ENCODE measurements around the gene RPS10.
"Not testable (repeated sequence)": the region's sequence is repeated elsewhere in the genome, so short reads cannot be mapped to it uniquely, and the experiment has no call there.

The RPS10 gene

DNA sequence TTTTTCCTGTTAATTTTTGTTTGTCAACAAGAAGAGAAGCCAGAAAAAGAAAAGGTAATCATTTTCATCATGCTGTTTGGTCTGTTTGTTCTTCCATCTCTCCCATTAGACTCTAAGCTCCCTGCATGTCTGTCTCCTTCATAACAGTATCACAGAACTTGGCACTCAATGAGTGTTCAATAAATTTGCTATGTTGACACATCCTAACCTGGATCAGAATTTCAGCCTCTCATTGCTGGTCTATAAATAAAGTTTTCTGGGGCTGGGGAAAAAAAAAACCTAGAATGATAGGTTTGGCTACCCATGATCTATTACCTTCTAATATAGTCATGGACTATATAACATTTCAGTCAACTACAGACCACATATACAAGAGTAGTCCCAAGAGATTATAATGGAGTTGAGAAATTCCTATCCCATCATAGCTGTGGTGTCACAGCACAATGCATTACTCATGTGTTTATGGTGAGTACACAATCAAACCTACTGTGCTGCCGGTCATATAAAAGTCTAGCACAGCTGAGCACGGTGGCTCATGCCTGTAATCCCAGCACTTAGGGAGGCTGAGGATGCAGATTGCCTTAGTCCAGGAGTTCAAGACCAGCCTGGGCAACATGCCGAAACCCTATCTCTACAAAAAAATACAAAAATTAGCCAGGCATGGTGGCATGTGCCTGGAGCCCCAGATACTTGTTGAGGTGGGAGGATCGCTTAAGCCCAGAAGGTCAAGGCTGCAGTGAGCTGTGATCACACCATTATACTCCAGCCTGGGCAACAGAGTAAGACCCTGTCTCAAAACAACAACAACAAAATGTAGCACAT, 39.3 kb downstream of the RPS10 start:
- no peak overlapping the region for H3K27ac Mint-ChIP-seq (ENCODE audit: low read depth)

DNA sequence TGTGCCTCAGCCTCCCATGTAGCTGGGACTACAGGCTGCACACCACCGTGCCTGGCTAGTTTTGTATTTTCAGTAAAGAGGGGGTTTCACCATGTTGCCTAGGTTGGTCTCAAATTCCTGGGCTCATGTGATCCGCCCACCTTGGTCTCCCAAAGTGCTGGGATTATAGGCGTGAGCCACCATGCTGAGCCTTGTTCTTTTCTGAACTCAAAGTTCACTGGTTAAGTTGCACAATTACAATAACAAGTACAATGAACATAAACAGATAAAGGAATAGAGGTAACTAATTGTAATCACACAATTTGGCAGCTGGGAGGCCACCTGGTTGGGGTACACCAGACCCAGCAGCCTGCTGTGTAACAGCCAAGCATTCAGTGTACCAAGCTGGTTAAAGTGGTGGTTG, 40.1 kb downstream of the RPS10 start:
- H3K9me3 Mint-ChIP-seq: no peaks in the 10 kb centered on the region
- no peak for ATAC-seq (replicated peaks; ENCODE audit: extremely low read depth, poor library complexity, severe bottlenecking)
- no peak for DNase-seq (ENCODE audit: low spot score in 2 of 2)
- H3K4me3 Mint-ChIP-seq: no peak overlapping the region
- no peak overlapping the region for H3K27ac Mint-ChIP-seq (ENCODE audit: low read depth)
- no peaks in the 10 kb centered on the region for H3K27me3 Mint-ChIP-seq
- peaks cover 16% of the 10 kb centered on the region for H3K4me1 Mint-ChIP-seq
- H3K36me3 Mint-ChIP-seq (ENCODE audit: insufficient read depth): peaks cover 7% of the 10 kb centered on the region

More for the DNA sequence above, 39.3 kb downstream of the RPS10 start:
- H3K4me3 Mint-ChIP-seq: no peak overlapping the region
- no peaks in the 10 kb centered on the region for H3K27me3 Mint-ChIP-seq
- peaks cover 7% of the 10 kb centered on the region for H3K36me3 Mint-ChIP-seq (ENCODE audit: insufficient read depth)
- DNase-seq (ENCODE audit: low spot score in 2 of 2) (no peak), ATAC-seq (replicated peaks; ENCODE audit: extremely low read depth, poor library complexity, severe bottlenecking) (no peak)
- H3K9me3 Mint-ChIP-seq: no peaks in the 10 kb centered on the region
- peaks cover 12% of the 10 kb centered on the region for H3K4me1 Mint-ChIP-seq

DNA sequence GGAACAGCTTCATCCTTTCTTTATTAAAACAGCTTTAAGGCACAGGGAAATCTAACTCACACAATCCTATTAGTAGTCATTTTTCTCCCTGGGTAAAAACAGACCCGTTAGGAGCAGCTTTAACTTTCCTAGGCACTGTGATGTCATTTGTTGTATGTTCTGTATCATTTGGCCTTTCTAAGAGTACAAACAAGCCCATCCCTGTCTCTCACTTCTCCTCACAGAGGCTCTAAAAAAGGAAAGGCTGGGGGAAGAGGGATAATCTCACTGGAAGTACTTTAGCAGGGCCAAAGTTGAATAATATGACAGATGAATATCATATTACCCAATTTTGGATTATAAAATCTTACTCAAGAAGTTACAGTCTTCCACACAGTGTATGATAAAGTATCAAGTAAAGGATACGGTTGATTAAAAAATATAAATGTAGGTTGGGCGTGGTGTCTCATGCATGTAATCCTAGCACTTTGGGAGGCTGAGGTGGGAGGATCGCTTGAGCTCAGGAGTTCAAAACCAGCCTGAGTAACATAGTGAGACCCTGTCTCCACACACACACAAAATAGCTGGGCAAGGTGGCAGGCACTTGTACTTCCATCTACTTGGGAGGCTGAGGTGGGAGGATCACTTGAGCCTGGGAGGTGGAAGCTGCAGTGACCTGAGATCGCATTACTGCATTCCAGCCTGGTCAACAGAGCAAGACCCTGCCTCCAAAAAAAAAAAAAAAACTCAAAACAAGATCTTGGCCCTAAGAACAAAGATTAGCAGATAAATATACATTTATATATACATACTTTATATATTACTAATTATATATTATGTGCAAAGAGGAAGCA, 41.3 kb downstream of the RPS10 start:
- Mint-ChIP-seq H3K27me3 (no peaks in the 10 kb centered on the region), H3K4me1 (peaks cover 21% of the 10 kb centered on the region), H3K27ac (ENCODE audit: low read depth) (no peak overlapping the region)

DNA sequence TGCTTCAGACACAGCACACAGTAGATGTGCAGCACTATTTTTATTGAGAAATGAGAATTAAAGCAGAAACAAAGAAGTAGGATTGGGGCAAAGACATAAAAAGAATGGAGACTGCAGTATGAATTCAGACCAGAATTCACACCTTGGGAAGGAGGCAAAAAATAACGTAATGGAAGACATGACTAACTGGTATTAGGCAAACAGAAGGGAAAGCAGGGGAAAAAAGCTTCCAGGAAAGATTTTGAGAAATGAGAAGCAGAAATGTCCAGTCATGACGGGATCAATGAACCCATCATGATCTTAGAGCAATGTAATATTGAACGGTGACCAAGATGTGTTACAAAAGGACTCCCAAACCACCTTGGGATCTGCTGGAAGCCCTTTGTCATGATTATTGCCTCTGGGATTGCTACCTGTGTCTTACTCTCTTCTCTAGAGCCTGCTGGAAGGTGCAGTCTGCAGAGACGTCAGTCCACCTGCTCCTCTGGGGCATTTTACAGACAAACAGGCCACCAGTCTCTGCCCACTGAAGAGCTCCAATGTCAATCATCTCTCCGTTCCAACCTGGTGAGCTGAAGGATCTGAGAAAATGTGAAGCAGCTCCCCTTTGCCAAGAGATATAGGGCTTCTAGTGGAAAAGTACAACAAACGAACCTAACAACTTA, 42.1 kb downstream of the RPS10 start:
- DNase-seq (ENCODE audit: low spot score in 2 of 2) (no peak), ATAC-seq (replicated peaks; ENCODE audit: extremely low read depth, poor library complexity, severe bottlenecking) (no peak)
- no peaks in the 10 kb centered on the region for H3K9me3 Mint-ChIP-seq
- H3K36me3 Mint-ChIP-seq (ENCODE audit: insufficient read depth): peaks cover 7% of the 10 kb centered on the region
- H3K27ac Mint-ChIP-seq (ENCODE audit: low read depth): no peak overlapping the region
- H3K27me3 Mint-ChIP-seq: no peaks in the 10 kb centered on the region
- peaks cover 24% of the 10 kb centered on the region for H3K4me1 Mint-ChIP-seq
- no peak overlapping the region for H3K4me3 Mint-ChIP-seq

More for the DNA sequence above, 41.3 kb downstream of the RPS10 start:
- peaks cover 7% of the 10 kb centered on the region for H3K36me3 Mint-ChIP-seq (ENCODE audit: insufficient read depth)
- H3K9me3 Mint-ChIP-seq: no peaks in the 10 kb centered on the region
- H3K4me3 Mint-ChIP-seq: no peak overlapping the region
- no peak for DNase-seq (ENCODE audit: low spot score in 2 of 2)
- no peak for ATAC-seq (replicated peaks; ENCODE audit: extremely low read depth, poor library complexity, severe bottlenecking)

DNA sequence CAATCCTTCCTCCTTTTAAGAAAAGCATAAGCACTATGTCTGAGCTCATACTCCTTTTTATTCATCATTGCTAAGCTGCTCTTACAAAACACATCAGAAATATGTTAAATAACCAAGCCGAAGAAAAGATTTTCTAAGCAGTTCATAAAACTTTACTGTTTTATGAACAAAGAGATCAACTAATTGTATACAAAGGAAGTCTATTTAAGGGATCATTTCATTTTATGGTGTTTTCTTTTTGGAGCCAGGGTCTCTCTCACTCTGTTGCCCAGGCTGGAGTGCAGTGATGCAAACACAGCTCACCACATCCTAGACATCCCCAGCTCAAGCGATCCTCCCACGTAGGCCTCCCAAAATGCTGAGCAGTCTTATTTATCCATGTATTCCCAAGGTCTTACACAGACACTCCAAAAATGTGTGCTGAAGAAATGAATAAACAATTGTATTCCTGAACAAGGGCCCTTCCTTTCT, 42.7 kb downstream of the RPS10 start:
- no peak for DNase-seq (ENCODE audit: low spot score in 2 of 2)
- Mint-ChIP-seq H3K4me1 (peaks cover 27% of the 10 kb centered on the region), H3K4me3 (no peak overlapping the region), H3K9me3 (no peaks in the 10 kb centered on the region), H3K36me3 (ENCODE audit: insufficient read depth) (peaks cover 7% of the 10 kb centered on the region), H3K27ac (ENCODE audit: low read depth) (no peak overlapping the region), H3K27me3 (no peaks in the 10 kb centered on the region)
- no peak for ATAC-seq (replicated peaks; ENCODE audit: extremely low read depth, poor library complexity, severe bottlenecking)

DNA sequence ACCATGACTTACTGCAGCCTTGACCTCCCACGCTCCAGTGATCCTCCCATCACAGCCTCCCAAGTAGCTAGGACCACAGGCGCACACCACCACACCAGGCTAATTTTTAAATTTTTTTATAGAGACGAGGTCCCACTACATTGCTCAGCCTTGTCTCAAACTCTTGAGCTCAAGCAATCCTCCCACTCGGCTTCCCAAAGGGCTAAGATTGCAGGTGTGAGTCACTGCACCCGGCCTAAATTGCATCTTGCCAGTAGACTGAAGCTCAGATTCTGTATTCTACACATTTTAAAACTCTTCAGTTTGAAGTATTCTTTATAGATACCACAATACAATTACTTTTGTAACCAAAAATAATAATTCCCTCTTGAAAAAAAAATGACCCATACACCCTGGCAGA, 44.8 kb downstream of the RPS10 start:
- Mint-ChIP-seq H3K36me3 (ENCODE audit: insufficient read depth) (peaks cover 5% of the 10 kb centered on the region), H3K4me1 (peaks cover 21% of the 10 kb centered on the region), H3K27ac (ENCODE audit: low read depth) (no peak overlapping the region), H3K4me3 (no peak overlapping the region), H3K27me3 (no peaks in the 10 kb centered on the region), H3K9me3 (no peaks in the 10 kb centered on the region)
- ATAC-seq (replicated peaks; ENCODE audit: extremely low read depth, poor library complexity, severe bottlenecking) (no peak), DNase-seq (ENCODE audit: low spot score in 2 of 2) (no peak)

DNA sequence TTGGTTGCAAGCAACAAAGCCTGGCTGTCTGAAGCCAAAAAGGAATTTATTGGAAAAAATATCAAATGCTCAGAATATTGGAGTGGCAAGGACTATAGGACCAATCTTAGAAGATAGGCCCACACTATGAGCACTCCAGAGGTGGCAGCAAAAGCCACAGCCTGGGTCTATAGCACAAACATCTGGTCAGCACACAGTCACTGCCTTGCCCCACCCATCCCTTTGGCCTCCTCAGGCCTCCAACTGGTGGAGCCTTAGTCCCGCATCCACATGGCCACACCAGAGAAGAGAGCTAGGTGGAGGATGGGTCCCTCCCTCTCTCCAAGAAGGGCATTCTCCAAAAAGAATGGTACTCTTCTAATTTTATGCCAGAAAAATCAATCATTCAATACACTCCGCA, 47.4 kb downstream of the RPS10 start:
- ATAC-seq (replicated peaks; ENCODE audit: extremely low read depth, poor library complexity, severe bottlenecking): no peak
- Mint-ChIP-seq H3K4me3 (no peak overlapping the region), H3K36me3 (ENCODE audit: insufficient read depth) (peaks cover 3% of the 10 kb centered on the region), H3K4me1 (peaks cover 17% of the 10 kb centered on the region), H3K27me3 (no peaks in the 10 kb centered on the region), H3K27ac (ENCODE audit: low read depth) (no peak overlapping the region), H3K9me3 (no peaks in the 10 kb centered on the region)
- no peak for DNase-seq (ENCODE audit: low spot score in 2 of 2)

DNA sequence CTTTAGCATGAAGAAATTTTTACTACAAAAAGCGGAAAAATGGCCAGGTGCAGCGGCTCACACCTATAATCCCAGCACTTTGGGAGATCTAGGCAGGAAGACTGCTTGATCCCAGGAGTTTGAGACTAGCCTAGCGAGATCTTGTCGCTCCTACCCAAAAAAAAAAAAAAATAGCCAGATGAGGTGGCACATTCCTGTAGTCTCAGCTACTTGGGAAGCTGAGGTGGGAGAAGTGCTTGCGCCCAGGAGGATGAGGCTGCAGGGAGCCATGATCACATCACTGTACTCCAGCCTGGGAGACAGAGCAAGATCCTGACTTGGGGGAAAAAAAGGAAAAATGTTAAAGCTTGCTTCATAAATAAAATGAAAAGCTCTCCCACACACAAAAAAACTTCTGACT, 47.9 kb downstream of the RPS10 start:
- Mint-ChIP-seq H3K9me3 (no peaks in the 10 kb centered on the region), H3K27me3 (no peaks in the 10 kb centered on the region), H3K36me3 (ENCODE audit: insufficient read depth) (peaks cover 3% of the 10 kb centered on the region), H3K27ac (ENCODE audit: low read depth) (no peak overlapping the region), H3K4me3 (no peak overlapping the region), H3K4me1 (peaks cover 15% of the 10 kb centered on the region)
- ATAC-seq (replicated peaks; ENCODE audit: extremely low read depth, poor library complexity, severe bottlenecking) (no peak), DNase-seq (ENCODE audit: low spot score in 2 of 2) (no peak)

DNA sequence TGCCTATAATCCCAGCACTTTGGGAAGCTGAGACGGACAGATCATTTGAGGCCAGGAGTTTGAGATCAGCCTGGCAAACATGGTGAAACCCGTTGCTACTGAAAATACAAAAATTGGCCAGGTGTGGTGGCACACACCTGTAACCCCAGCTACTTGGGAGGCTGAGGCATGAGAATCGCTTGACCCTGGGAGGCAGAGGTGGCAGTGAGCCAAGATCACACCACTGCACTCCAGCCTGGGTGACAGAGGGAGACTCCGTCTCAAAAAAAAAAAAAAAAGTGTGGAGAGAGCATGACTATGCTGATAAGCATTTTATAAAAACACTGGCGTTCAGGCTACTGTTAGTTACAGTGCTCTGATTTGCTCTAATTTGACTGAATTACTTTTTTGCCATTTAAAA, 48.3 kb downstream of the RPS10 start:
- DNase-seq (ENCODE audit: low spot score in 2 of 2); H3K4me3 Mint-ChIP-seq; H3K27me3 Mint-ChIP-seq; ATAC-seq (replicated peaks; ENCODE audit: extremely low read depth, poor library complexity, severe bottlenecking); H3K36me3 Mint-ChIP-seq (ENCODE audit: insufficient read depth); H3K27ac Mint-ChIP-seq (ENCODE audit: low read depth); H3K9me3 Mint-ChIP-seq: not testable (repeated sequence)
- H3K4me1 Mint-ChIP-seq: peaks cover 15% of the 10 kb centered on the region

DNA sequence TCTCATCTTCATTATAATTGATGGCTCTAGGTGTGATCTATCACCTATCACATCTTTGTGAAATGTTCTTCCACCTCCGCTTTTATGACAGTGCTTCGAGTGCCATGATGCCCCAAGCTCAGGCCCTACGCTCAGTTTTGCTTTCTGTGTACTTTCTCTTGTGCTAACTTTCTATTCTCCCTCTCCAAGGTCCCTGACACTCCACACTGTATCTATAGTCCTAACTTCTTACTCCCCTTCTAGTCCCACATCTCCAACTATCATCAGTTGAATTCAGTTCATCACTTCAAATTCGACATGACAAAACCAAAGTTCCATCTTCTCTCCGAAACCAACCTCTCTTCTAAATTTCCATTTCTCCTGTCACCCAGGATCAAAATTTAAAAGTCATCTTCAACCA, 50.0 kb downstream of the RPS10 start:
- Mint-ChIP-seq H3K27me3 (no peaks in the 10 kb centered on the region), H3K36me3 (ENCODE audit: insufficient read depth) (no peaks in the 10 kb centered on the region)
- no peak for DNase-seq (ENCODE audit: low spot score in 2 of 2)

DNA sequence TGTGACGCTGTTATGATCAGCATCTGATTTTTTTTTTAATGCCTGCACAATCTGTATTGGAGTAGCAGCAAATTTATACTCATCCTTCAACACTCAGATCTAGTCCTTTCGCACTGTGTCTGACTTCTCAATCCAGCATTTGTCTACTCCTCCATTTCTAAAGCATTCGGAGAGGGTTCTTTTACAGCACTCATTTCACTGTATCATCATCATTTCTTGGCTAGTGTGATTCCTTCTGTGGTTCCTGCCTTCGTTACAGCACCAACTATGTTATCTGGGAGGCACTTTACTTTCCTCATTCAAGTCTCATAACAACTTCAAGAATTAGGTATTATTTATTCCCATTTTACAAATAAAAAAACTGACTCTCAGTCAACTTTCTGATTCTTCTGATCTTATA, 51.4 kb downstream of the RPS10 start:
- H3K4me3 Mint-ChIP-seq: no peak overlapping the region
- no peak overlapping the region for H3K27ac Mint-ChIP-seq (ENCODE audit: low read depth)
- ATAC-seq (replicated peaks; ENCODE audit: extremely low read depth, poor library complexity, severe bottlenecking) (no peak), DNase-seq (ENCODE audit: low spot score in 2 of 2) (no peak)
- H3K36me3 Mint-ChIP-seq (ENCODE audit: insufficient read depth): no peaks in the 10 kb centered on the region
- H3K9me3 Mint-ChIP-seq: no peaks in the 10 kb centered on the region
- peaks cover 12% of the 10 kb centered on the region for H3K4me1 Mint-ChIP-seq
- no peaks in the 10 kb centered on the region for H3K27me3 Mint-ChIP-seq

More for the DNA sequence above, 50.0 kb downstream of the RPS10 start:
- Mint-ChIP-seq H3K9me3 (no peaks in the 10 kb centered on the region), H3K27ac (ENCODE audit: low read depth) (no peak overlapping the region), H3K4me3 (no peak overlapping the region), H3K4me1 (peaks cover 12% of the 10 kb centered on the region)
- ATAC-seq (replicated peaks; ENCODE audit: extremely low read depth, poor library complexity, severe bottlenecking): no peak

DNA sequence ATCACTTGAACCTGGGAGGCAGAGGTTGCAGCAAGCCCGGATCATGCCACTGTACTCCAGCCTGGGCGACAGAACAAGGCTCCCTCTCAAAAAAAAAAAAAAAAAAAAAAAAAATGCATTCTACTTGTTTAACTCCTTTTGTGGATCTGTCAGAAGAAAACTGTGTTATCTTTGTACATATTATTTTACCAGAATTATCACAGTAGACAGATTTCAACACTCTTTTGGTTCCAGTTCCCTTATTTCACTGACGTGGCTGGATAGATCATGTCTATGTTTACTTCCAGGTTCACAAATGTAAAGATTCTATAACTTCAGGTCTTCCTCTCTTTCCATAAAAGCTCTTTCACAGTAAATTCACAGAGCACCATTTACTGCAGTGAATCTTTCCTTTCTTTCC, 51.8 kb downstream of the RPS10 start:
- H3K36me3 Mint-ChIP-seq (ENCODE audit: insufficient read depth): no peaks in the 10 kb centered on the region
- no peak for DNase-seq (ENCODE audit: low spot score in 2 of 2)
- no peak overlapping the region for H3K27ac Mint-ChIP-seq (ENCODE audit: low read depth)
- ATAC-seq (replicated peaks; ENCODE audit: extremely low read depth, poor library complexity, severe bottlenecking): no peak
- no peaks in the 10 kb centered on the region for H3K9me3 Mint-ChIP-seq
- H3K27me3 Mint-ChIP-seq: no peaks in the 10 kb centered on the region
- H3K4me1 Mint-ChIP-seq: peaks cover 16% of the 10 kb centered on the region
- H3K4me3 Mint-ChIP-seq: no peak overlapping the region
